B cell (primary cell): Measurements from ENCODE around the gene PRSS38. TPM values are rescaled to one million over a fixed set of nuclear protein-coding genes. Genes with fewer than 3 reads are reported as not detected.

ENCODE experiments used
- ATAC-seq: fragments of 200-7000 bp; cut with Tn5 transposase; one replicate; pipeline ENCODE4 v1.10.0; 2021; ENCODE audit warnings: low read depth, mild to moderate bottlenecking, moderate number of reproducible peaks, moderate library complexity
- CTCF ChIA-PET: fragments of 350-600 bp; sonication (Branson Sonifier 250); formaldehyde crosslinking; loops from one replicate; lab custom pipeline; 2021; ENCODE audit warnings: antibody characterized with exemption, inconsistent platforms; lab: Charles Lee
- POLR2A ChIA-PET: fragments of 350-600 bp; sonication (Branson Sonifier 250); formaldehyde crosslinking; loops from one replicate; lab custom pipeline; 2021; ENCODE audit warnings: antibody characterized with exemption; lab: Charles Lee
- DNase-seq: peaks from one replicate; pipeline ENCODE4 v3.0.0; 2013
- H2AFZ ChIP-seq: 2 replicates; pipeline ENCODE4 v1.6.1; 2012; ENCODE audit warnings: mild to moderate bottlenecking, low read depth, low read length; ENCODE audit not compliant: insufficient read depth, poor library complexity, severe bottlenecking
- H3K27ac ChIP-seq, 2 donors: 1 replicate in 1 of 2; 2 replicates in 1 of 2; pipeline ENCODE4 v1.5.1; 2012 to 2013; ENCODE audit warnings: low read length in 2 of 2, mild to moderate bottlenecking in 2 of 2, moderate library complexity in 1 of 2
- H3K27me3 ChIP-seq, 4 experiments: fragments of 200-600 bp in 1 of 4; sonication (generic) in 1 of 4; replicated peaks in 1 of 4; 1 replicate in 2 of 4; 2 replicates in 2 of 4; pipeline versions ENCODE4 v1.6.1 to v1.7.0; 2013 to 2016; ENCODE audit warnings: low read length in 3 of 4, mild to moderate bottlenecking in 2 of 4, mixed read lengths in 1 of 4, moderate library complexity in 1 of 4; ENCODE audit not compliant: insufficient read depth in 4 of 4, control insufficient read depth in 3 of 4; ENCODE audit errors: control extremely low read depth in 1 of 4
- H3K36me3 ChIP-seq, 2 experiments: replicated peaks in 1 of 2; 1 replicate in 1 of 2; 2 replicates in 1 of 2; pipeline versions ENCODE4 v1.6.1 to v1.7.1; 2013; ENCODE audit warnings: low read length in 1 of 2; ENCODE audit not compliant: insufficient read depth in 2 of 2, control insufficient read depth in 1 of 2; ENCODE audit errors: control extremely low read depth in 1 of 2, extremely low read depth in 1 of 2
- H3K4me1 ChIP-seq, 2 donors: fragments of 200-600 bp in 1 of 2; sonication (generic) in 1 of 2; 1 replicate in 1 of 2; 2 replicates in 1 of 2; pipeline versions ENCODE4 v1.5.1 to v1.6.1; 2013 to 2017; ENCODE audit warnings: low read length in 2 of 2; ENCODE audit not compliant: control insufficient read depth in 2 of 2, insufficient read depth in 2 of 2
- H3K4me2 ChIP-seq: replicated peaks from 2 replicates; pipeline ENCODE3; 2012; ENCODE audit warnings: mild to moderate bottlenecking, low read depth, low read length; ENCODE audit not compliant: poor library complexity, severe bottlenecking
- H3K4me3 ChIP-seq, 5 experiments: fragments of 200-600 bp in 1 of 5; sonication (generic) in 1 of 5; 1 replicate in 3 of 5; 2 replicates in 2 of 5; pipeline versions ENCODE4 v1.5.1 to v1.7.0; 2011 to 2016; ENCODE audit warnings: low read length in 4 of 5, mild to moderate bottlenecking in 4 of 5, low read depth in 2 of 5, control low read depth in 1 of 5, moderate library complexity in 1 of 5; ENCODE audit not compliant: insufficient read depth in 1 of 5; ENCODE audit errors: control extremely low read depth in 1 of 5, extremely low read depth in 1 of 5
- H3K79me2 ChIP-seq: fragments of 200-600 bp; sonication (generic); one replicate; pipeline ENCODE4 v1.6.0; 2016; ENCODE audit warnings: low read length; ENCODE audit not compliant: control insufficient read depth, insufficient read depth
- H3K9ac ChIP-seq: fragments of 200-600 bp; sonication (generic); 2 replicates; pipeline ENCODE4 v1.6.1; 2017; ENCODE audit warnings: mild to moderate bottlenecking, low read length, moderate library complexity
- H3K9me3 ChIP-seq, 3 donors: one replicate each; pipeline versions ENCODE4 v1.6.1 to v1.7.1; 2013; ENCODE audit warnings: low read length in 2 of 3; ENCODE audit not compliant: control insufficient read depth in 2 of 3, insufficient read depth in 1 of 3; ENCODE audit errors: control extremely low read depth in 1 of 3
- H4K20me1 ChIP-seq: 2 replicates; pipeline ENCODE4 v1.6.0; 2012; ENCODE audit warnings: mild to moderate bottlenecking, low read length; ENCODE audit not compliant: insufficient read depth, control insufficient read depth, poor library complexity, severe bottlenecking
- H3K27ac Mint-ChIP-seq: one replicate; pipeline ENCODE4 v1.8.0; 2021; ENCODE audit warnings: mixed read lengths
- H3K27me3 Mint-ChIP-seq: one replicate; pipeline ENCODE4 v1.8.0; 2021; ENCODE audit warnings: mixed read lengths
- H3K4me1 Mint-ChIP-seq: one replicate; pipeline ENCODE4 v1.8.0; 2021; ENCODE audit warnings: mixed read lengths
- H3K4me3 Mint-ChIP-seq: one replicate; pipeline ENCODE4 v1.8.0; 2021; ENCODE audit warnings: mixed read lengths
- H3K9me3 Mint-ChIP-seq: one replicate; pipeline ENCODE4 v1.8.0; 2022; ENCODE audit warnings: mixed read lengths; ENCODE audit not compliant: insufficient read depth
- EZH2 ChIP-seq: IDR thresholded peaks from 2 replicates; pipeline ENCODE4 v1.6.1; 2012; ENCODE audit warnings: borderline replicate concordance, low read depth, mild to moderate bottlenecking, moderate library complexity, low read length; ENCODE audit not compliant: insufficient read depth, poor library complexity, severe bottlenecking
- WGBS: methylation state at CpG from one replicate; pipeline ENCODE4 v1.1.5; 2013; ENCODE audit warnings: missing lambda C conversion rate; ENCODE audit not compliant: insufficient coverage; 5-methylcytosine and 5-hydroxymethylcytosine counted together
- intact Hi-C: fragments of 100-400 bp; cut with micrococcal nuclease; formaldehyde crosslinking; loops from one replicate; pipeline ENCODE4 v1.10.0; 2022
- polyA minus RNA-seq: library from RNA; depleted of rRNA, polyadenylated mRNA; stranded (reverse); fragments of >200 nt; gene quantifications from 2 replicates; pipeline ENCODE4 v1.2.3, GENCODE V29; 2012
- polyA plus RNA-seq: library from polyadenylated mRNA; depleted of rRNA; stranded (reverse); fragments of >200 nt; gene quantifications from 2 replicates; pipeline ENCODE4 v1.2.3, GENCODE V29; 2012
- total RNA-seq, 2 donors: library from RNA; stranded (reverse); fragments of 120-200 nt in 1 of 2; gene quantifications; 1 replicate in 1 of 2; 2 replicates in 1 of 2; pipeline versions ENCODE4 v1.2.3 to v1.2.4, GENCODE V29; 2013 to 2022
- TF ChIP-seq, protein P1 (sequence below): fragments of 200-600 bp; IDR thresholded peaks from one replicate; pipeline ENCODE4 v1.8.0; 2022; ENCODE audit warnings: antibody characterized with exemption, mild to moderate bottlenecking

PRSS38 gene
- total RNA-seq (not detected in 2 replicates), polyA plus RNA-seq (not detected in 2 replicates), polyA minus RNA-seq (not detected in 2 replicates)
- not detected for total RNA-seq (2013)

GRCh38 chr1:227815468-227816409 is at the start of gene PRSS38:
Gene PRSS38 (plus strand): TSS chr1:227815675. CDS start chr1:227815717, 42 bp downstream.
- peaks cover 16% of the 10 kb centered on the region for H3K9me3 Mint-ChIP-seq
- Histone ChIP-seq H3K79me2 (no peaks in the 10 kb centered on the region), H4K20me1 (no peaks in the 10 kb centered on the region), H3K27me3 (no peaks in the 10 kb centered on the region), H3K4me3 (no peak within 1 kb of the TSS), H3K9me3 (peaks cover 0 to 35% (median 11%) of the 10 kb centered on the region in 3 donors), H3K4me1 (no peaks in the 10 kb centered on the region), H3K36me3 (no peaks in the 10 kb centered on the region), H3K27ac (no peak within 1 kb of the TSS), H3K4me2 (no peak within 1 kb of the TSS), H2AFZ (no peak within 1 kb of the TSS), H3K9ac (no peak within 1 kb of the TSS)
- ATAC-seq = no peak
- intact Hi-C loops = no loop called here
- ChIA-PET CTCF (no interaction called here), POLR2A (no interaction called here)
- no peak for DNase-seq
- peaks cover 5% of the 10 kb centered on the region for H3K27me3 Mint-ChIP-seq
- H3K4me1 Mint-ChIP-seq = no peaks in the 10 kb centered on the region
- H3K27ac Mint-ChIP-seq = no peak within 1 kb of the TSS
- WGBS = 94% methylated on average over 37 of the region's 44 CpGs
- no peak for TF ChIP-seq EZH2
- TF ChIP-seq, protein P1, sequence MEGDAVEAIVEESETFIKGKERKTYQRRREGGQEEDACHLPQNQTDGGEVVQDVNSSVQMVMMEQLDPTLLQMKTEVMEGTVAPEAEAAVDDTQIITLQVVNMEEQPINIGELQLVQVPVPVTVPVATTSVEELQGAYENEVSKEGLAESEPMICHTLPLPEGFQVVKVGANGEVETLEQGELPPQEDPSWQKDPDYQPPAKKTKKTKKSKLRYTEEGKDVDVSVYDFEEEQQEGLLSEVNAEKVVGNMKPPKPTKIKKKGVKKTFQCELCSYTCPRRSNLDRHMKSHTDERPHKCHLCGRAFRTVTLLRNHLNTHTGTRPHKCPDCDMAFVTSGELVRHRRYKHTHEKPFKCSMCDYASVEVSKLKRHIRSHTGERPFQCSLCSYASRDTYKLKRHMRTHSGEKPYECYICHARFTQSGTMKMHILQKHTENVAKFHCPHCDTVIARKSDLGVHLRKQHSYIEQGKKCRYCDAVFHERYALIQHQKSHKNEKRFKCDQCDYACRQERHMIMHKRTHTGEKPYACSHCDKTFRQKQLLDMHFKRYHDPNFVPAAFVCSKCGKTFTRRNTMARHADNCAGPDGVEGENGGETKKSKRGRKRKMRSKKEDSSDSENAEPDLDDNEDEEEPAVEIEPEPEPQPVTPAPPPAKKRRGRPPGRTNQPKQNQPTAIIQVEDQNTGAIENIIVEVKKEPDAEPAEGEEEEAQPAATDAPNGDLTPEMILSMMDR = no peak
- H3K4me3 Mint-ChIP-seq = no peak within 1 kb of the TSS
